ENCODE data around the gene CD48. TPM values are rescaled to one million over a fixed set of nuclear protein-coding genes. Genes with fewer than 3 reads are reported as not detected.

Gene CD48
- total and polyA plus RNA-seq, 7 donors, result 2.9 to 112 (median 4.5) TPM

- H3K27ac ChIP-seq, result no peak overlapping the region
- no peaks in the 10 kb centered on the region for H3K9me3 ChIP-seq
- H3K27me3 ChIP-seq, result no peaks in the 10 kb centered on the region
- intact Hi-C loops (cut with DNase I), result loop anchor here (5.0 kb wide), 2 partner anchors 225 to 370 kb away; partner anchors contain the start of genes ITLN2 and KLHDC9
- H3K36me3 ChIP-seq, result no peaks in the 10 kb centered on the region
- peaks cover 0 to 6% (median 2%) of the 10 kb centered on the region in 4 donors for H3K4me1 ChIP-seq
- DNase-seq, result no peak
- TF ChIP-seq POLR2AphosphoS5 (IDR thresholded peaks at IDR 0.05), result no peak
- TF ChIP-seq EP300 (IDR thresholded peaks at IDR 0.05), result no peak
- no peak for TF ChIP-seq CTCF (IDR thresholded peaks at IDR 0.05)
- no peak for TF ChIP-seq POLR2A (IDR thresholded peaks at IDR 0.05)
- H3K4me3 ChIP-seq, result no peak overlapping the region
Measured at GRCh38 chr1:160727316-160727640, 15.7 kb upstream of the CD48 start.

DNA sequence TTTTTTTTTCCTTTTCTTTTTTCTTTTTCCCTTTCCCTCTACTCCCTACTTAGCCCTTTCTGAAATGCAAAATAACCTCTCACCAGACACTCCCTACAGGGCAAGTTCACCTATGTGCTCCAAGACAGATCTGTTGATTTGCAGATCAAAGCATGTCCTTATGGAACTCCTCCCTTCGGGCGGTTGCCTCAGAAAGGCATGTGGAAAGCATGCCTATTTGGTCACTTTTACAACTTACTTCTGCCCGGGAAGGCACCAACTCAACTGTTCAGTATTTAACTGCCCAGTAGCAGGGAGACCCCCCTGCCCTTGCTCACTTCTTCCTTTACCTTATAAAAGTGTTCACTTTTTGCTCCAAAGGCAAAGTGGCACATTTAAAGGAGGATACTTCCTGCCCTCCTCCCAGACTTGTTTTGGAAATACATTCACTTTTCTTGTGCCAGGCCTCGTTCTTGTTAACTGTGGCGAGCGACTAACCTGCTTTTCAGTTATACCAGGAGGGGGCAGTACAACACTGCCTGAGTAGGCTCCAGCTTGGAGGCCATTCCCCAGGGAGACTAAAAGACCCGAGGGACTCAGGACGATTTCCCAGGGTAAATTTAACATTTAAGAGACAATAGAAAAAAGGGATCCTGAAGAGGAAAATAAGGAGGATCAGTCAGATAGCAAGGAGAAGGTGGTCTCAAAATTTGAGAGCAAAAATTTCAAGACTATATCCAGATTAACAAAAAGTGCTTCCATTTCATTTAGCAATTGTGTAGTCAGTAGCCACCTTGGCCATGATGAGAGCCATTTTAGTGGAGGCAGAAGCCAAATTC lies 15.1 kb upstream of the CD48 start:
- DNase-seq, result no peak

DNA sequence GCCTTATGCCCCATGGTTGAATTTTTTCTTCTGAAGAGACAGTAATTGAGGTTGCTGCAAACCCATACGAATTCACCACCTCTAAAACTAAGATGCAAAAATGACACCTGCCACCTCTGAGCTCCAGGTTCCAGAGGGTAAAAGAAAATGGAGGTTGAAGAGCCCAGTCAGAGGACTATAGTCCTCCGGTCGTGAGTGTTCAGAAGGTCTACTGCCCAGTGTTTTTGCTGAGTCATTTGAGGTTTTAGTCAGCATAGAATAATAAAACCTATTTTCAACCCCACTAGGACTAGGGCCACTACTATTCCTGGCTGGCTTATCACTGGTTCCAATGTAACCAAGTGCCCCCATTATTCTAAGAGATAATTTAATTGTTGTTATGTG lies 14.5 kb upstream of the CD48 start:
- WGBS, 2 donors, result 21 to 49% methylated on average over 3 of the region's 3 CpGs
- H3K27ac ChIP-seq, result no peak overlapping the region
- no peak for TF ChIP-seq CTCF (IDR thresholded peaks at IDR 0.05)
- TF ChIP-seq EP300 (IDR thresholded peaks at IDR 0.05), result no peak
- no peak for TF ChIP-seq POLR2AphosphoS5 (IDR thresholded peaks at IDR 0.05)
- TF ChIP-seq POLR2A (IDR thresholded peaks at IDR 0.05), result no peak

More for the DNA sequence above, 15.1 kb upstream of the CD48 start:
- TF ChIP-seq POLR2A (IDR thresholded peaks at IDR 0.05) (no peak), CTCF (IDR thresholded peaks at IDR 0.05) (peak; percentile 13 to 73 (median 58))
- Histone ChIP-seq H3K9me3 (no peaks in the 10 kb centered on the region), H3K27ac (no peak overlapping the region), H3K4me1 (peaks cover 0 to 6% (median 2%) of the 10 kb centered on the region in 4 donors), H3K36me3 (no peaks in the 10 kb centered on the region), H3K4me3 (no peak overlapping the region), H3K27me3 (no peaks in the 10 kb centered on the region)
- intact Hi-C loops (cut with DNase I), result loop anchor here (5.0 kb wide), 2 partner anchors 226 to 371 kb away; partner anchors contain the start of genes ITLN2 and KLHDC9
- WGBS, 2 donors, result 3 to 15% methylated on average over 8 of the region's 8 CpGs

GRCh38 chr1:160724465-160725242 lies 13.0 kb upstream of the CD48 start:
- no peak overlapping the region for H3K4me3 ChIP-seq
- intact Hi-C loops (cut with DNase I), result loop anchor here (5.0 kb wide), 2 partner anchors 228 to 373 kb away; partner anchors contain the start of genes ITLN2 and KLHDC9
- no peak for DNase-seq
- no peaks in the 10 kb centered on the region for H3K9me3 ChIP-seq
- TF ChIP-seq POLR2AphosphoS5 (IDR thresholded peaks at IDR 0.05) (no peak), EP300 (IDR thresholded peaks at IDR 0.05) (no peak), POLR2A (IDR thresholded peaks at IDR 0.05) (no peak), CTCF (IDR thresholded peaks at IDR 0.05) (no peak)
- no peaks in the 10 kb centered on the region for H3K36me3 ChIP-seq
- H3K27me3 ChIP-seq, result no peaks in the 10 kb centered on the region
- WGBS, 2 donors, result 77 to 78% methylated on average over 11 of the region's 11 CpGs
- H3K4me1 ChIP-seq, result peaks cover 0 to 6% (median 2%) of the 10 kb centered on the region in 4 donors
- no peak overlapping the region for H3K27ac ChIP-seq

More for the DNA sequence above, 14.5 kb upstream of the CD48 start:
- peaks cover 0 to 6% (median 2%) of the 10 kb centered on the region in 4 donors for H3K4me1 ChIP-seq
- intact Hi-C loops (cut with DNase I), result loop anchor here (5.0 kb wide), 2 partner anchors 226 to 371 kb away; partner anchors contain the start of genes ITLN2 and KLHDC9
- no peaks in the 10 kb centered on the region for H3K9me3 ChIP-seq
- H3K36me3 ChIP-seq, result no peaks in the 10 kb centered on the region
- no peak overlapping the region for H3K4me3 ChIP-seq
- DNase-seq, result no peak
- no peaks in the 10 kb centered on the region for H3K27me3 ChIP-seq
